Ovary (tissue), 3 donors: ENCODE data around the gene RNF114.

Source experiments
- EP300 ChIP-seq: sonication (generic); formaldehyde crosslinking; IDR thresholded peaks from one replicate; pipeline ENCODE4 v1.6.1; 2017; ENCODE audit warnings: antibody characterized with exemption
- TF ChIP-seq, protein P1 (sequence below), 3 donors: fragments of 450-650 bp in 2 of 3; fragments of 200-600 bp in 1 of 3; IDR thresholded peaks; one replicate each; pipeline versions ENCODE4 v1.5.1 to v1.8.0; 2016 to 2022; ENCODE audit warnings: antibody characterized with exemption in 3 of 3, mild to moderate bottlenecking in 1 of 3
- donor health status: DM: no; HTN: no; CAD: no.

DNA sequence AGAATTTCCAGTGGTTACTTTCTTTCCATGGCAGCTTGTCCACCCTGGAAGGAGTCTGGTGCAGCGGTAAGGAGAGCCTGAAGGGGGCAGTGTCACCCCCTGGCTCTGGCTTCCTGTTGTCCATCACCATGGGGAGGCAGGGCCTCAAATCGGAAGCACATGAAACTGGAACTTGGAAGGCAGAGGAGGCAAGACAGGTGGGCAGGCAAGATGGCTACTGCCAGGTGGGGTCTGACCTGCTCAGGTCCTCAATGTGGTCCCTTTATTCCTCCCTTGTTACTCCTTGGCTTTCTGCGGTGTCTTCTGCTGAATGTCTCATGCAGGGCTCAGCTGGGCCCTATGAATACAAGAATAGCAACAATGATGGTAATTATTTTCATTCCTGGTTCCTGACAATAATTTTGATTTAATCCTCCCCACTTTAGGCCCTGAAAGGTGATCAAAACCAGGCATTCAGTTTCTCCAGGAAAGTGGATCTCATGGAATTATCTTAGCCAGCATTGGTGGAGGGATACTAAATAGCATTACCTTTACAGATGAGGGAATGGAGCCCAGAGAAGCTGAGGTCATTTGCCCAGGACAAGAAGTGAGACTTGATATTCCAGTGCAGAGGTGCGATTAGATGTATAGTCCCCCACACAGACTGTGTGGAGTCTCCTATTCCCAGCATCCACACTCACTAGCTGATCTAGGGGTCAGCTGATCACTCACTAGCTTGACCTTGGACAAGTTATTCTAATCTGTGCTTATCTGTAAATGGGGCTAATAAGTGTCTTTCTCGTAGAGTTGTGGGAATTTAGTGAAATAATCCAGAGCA is 29.0 kb downstream of the RNF114 start:
- no peak for TF ChIP-seq EP300
- TF ChIP-seq, protein P1, sequence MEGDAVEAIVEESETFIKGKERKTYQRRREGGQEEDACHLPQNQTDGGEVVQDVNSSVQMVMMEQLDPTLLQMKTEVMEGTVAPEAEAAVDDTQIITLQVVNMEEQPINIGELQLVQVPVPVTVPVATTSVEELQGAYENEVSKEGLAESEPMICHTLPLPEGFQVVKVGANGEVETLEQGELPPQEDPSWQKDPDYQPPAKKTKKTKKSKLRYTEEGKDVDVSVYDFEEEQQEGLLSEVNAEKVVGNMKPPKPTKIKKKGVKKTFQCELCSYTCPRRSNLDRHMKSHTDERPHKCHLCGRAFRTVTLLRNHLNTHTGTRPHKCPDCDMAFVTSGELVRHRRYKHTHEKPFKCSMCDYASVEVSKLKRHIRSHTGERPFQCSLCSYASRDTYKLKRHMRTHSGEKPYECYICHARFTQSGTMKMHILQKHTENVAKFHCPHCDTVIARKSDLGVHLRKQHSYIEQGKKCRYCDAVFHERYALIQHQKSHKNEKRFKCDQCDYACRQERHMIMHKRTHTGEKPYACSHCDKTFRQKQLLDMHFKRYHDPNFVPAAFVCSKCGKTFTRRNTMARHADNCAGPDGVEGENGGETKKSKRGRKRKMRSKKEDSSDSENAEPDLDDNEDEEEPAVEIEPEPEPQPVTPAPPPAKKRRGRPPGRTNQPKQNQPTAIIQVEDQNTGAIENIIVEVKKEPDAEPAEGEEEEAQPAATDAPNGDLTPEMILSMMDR (IDR thresholded peaks at IDR 0.05), result no peak
